Measurements from ENCODE around the gene CFAP46. TPM values are rescaled to one million over a fixed set of nuclear protein-coding genes. Genes with fewer than 3 reads are reported as not detected.

Gene CFAP46
- total and polyA plus RNA-seq, 2 donors from 2014 or later: 3.8 to 8.3 TPM

GRCh38 chr10:132858121-132859081 lies 84.0 kb downstream of the CFAP46 start:
- no peaks in the 10 kb centered on the region for H3K36me3 ChIP-seq (ENCODE audit: control insufficient read depth in 2 of 3, insufficient read depth in 3 of 3, low read length in 3 of 3)
- H3K27me3 ChIP-seq (ENCODE audit: control insufficient read depth, insufficient read depth, low read length): no peaks in the 10 kb centered on the region
- H3K9ac ChIP-seq (ENCODE audit: low read length in 3 of 3): no peak overlapping the region
- H3K27ac ChIP-seq (ENCODE audit: low read depth in 2 of 2, low read length in 2 of 2): no peak overlapping the region
- H3K9me3 ChIP-seq (ENCODE audit: control insufficient read depth in 2 of 3, insufficient read depth in 1 of 3, low read length in 3 of 3): peaks cover 0 to 6% (median 0%) of the 10 kb centered on the region in 3 donors
- DNase-seq (peak in 2 of 5 donors; percentile 40 to 64), FAIRE-seq (no peak)
- no peaks in the 10 kb centered on the region for H3K4me1 ChIP-seq (ENCODE audit: control insufficient read depth in 2 of 3, insufficient read depth in 2 of 3, low read depth in 1 of 3, low read length in 3 of 3)
- intact Hi-C loops (cut with DNase I): no loop called here
- no peak overlapping the region for H3K4me3 ChIP-seq (ENCODE audit: low read length in 3 of 3)
- TF ChIP-seq CTCF (IDR thresholded peaks at IDR 0.05; ENCODE audit: borderline replicate concordance, extremely low read depth, insufficient read depth): no peak

- intact Hi-C loops (cut with DNase I): no loop called here
- Histone ChIP-seq H3K4me1 (ENCODE audit: control insufficient read depth in 2 of 3, insufficient read depth in 2 of 3, low read depth in 1 of 3, low read length in 3 of 3) (no peaks in the 10 kb centered on the region), H3K27me3 (ENCODE audit: control insufficient read depth, insufficient read depth, low read length) (no peaks in the 10 kb centered on the region), H3K9ac (ENCODE audit: low read length in 3 of 3) (no peak overlapping the region), H3K36me3 (ENCODE audit: control insufficient read depth in 2 of 3, insufficient read depth in 3 of 3, low read length in 3 of 3) (no peaks in the 10 kb centered on the region), H3K4me3 (ENCODE audit: low read length in 3 of 3) (no peak overlapping the region), H3K27ac (ENCODE audit: low read depth in 2 of 2, low read length in 2 of 2) (no peak overlapping the region), H3K9me3 (ENCODE audit: control insufficient read depth in 2 of 3, insufficient read depth in 1 of 3, low read length in 3 of 3) (peaks cover 0 to 6% (median 2%) of the 10 kb centered on the region in 3 donors)
- TF ChIP-seq CTCF (IDR thresholded peaks at IDR 0.05; ENCODE audit: borderline replicate concordance, extremely low read depth, insufficient read depth): no peak
- peak in 1 of 5 donors; percentile 43 for DNase-seq
- no peak for FAIRE-seq
Measured at GRCh38 chr10:132856869-132857524, 85.4 kb downstream of the CFAP46 start.

GRCh38 chr10:132855889-132856288 lies 86.5 kb downstream of the CFAP46 start:
- H3K4me3 ChIP-seq (ENCODE audit: low read length in 3 of 3): no peak overlapping the region

More at GRCh38 chr10:132855889-132856288, 86.5 kb downstream of the CFAP46 start:
- Histone ChIP-seq H3K27ac (ENCODE audit: low read depth in 2 of 2, low read length in 2 of 2) (no peak overlapping the region), H3K9me3 (ENCODE audit: control insufficient read depth in 2 of 3, insufficient read depth in 1 of 3, low read length in 3 of 3) (peaks cover 0 to 6% (median 2%) of the 10 kb centered on the region in 3 donors), H3K9ac (ENCODE audit: low read length in 3 of 3) (no peak overlapping the region), H3K36me3 (ENCODE audit: control insufficient read depth in 2 of 3, insufficient read depth in 3 of 3, low read length in 3 of 3) (no peaks in the 10 kb centered on the region), H3K27me3 (ENCODE audit: control insufficient read depth, insufficient read depth, low read length) (no peaks in the 10 kb centered on the region), H3K4me1 (ENCODE audit: control insufficient read depth in 2 of 3, insufficient read depth in 2 of 3, low read depth in 1 of 3, low read length in 3 of 3) (no peaks in the 10 kb centered on the region)
- FAIRE-seq: no peak
- TF ChIP-seq CTCF (IDR thresholded peaks at IDR 0.05; ENCODE audit: borderline replicate concordance, extremely low read depth, insufficient read depth): no peak
- intact Hi-C loops (cut with DNase I): no loop called here
- DNase-seq: peak in 1 of 5 donors; percentile 37
